Stimulated activated CD4-positive, alpha-beta T cell treated with anti-CD3 and anti-CD28 coated beads, Interleukin-15, amount 100 ng/mL, for 48 hours (primary cell): ENCODE results near the gene SSX2B.
"Not testable (repeated sequence)": the region's sequence is repeated elsewhere in the genome, so short reads cannot be mapped to it uniquely, and the experiment has no call there.

Source experiments
- DNase-seq, 2 donors: peaks; one replicate each; pipeline ENCODE4 v3.0.0-alpha.2; 2020; ENCODE audit warnings: low read depth in 2 of 2

SSX2B gene, protein sequence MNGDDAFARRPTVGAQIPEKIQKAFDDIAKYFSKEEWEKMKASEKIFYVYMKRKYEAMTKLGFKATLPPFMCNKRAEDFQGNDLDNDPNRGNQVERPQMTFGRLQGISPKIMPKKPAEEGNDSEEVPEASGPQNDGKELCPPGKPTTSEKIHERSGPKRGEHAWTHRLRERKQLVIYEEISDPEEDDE

DNA sequence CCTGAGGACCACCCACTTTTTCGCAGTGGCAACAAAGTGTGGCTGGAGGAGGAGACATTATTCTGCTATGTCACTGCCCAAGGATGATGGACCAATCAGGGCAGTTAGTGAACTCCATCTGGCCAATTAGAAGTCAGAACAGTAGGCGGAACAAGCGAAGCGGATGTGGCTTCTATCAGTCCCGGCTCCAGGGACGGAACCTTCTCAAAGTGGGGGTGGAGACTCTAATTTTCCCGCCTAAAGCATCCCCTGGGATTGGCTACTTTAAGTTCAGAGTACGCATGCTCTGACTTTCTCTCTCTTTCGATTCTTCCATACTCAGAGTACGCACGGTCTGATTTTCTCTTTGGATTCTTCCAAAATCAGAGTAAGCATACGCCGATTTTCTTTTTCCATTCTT, at the start of gene SSX2B:
Gene SSX2B, plus strand, starts transcription at position 301 of the 400 bp plus-strand sequence. CDS start 1,429 bp downstream, outside the sequence.
- not testable (repeated sequence) for DNase-seq

DNA sequence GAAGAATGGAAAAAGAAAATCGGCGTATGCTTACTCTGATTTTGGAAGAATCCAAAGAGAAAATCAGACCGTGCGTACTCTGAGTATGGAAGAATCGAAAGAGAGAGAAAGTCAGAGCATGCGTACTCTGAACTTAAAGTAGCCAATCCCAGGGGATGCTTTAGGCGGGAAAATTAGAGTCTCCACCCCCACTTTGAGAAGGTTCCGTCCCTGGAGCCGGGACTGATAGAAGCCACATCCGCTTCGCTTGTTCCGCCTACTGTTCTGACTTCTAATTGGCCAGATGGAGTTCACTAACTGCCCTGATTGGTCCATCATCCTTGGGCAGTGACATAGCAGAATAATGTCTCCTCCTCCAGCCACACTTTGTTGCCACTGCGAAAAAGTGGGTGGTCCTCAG, 44.0 kb upstream of the SSX2B start, which contains the start of gene SSX2:
Gene SSX2, minus strand, starts transcription at position 101 of the 400 bp plus-strand sequence. CDS start 1,429 bp downstream, outside the sequence.
- DNase-seq, result not testable (repeated sequence)

DNA sequence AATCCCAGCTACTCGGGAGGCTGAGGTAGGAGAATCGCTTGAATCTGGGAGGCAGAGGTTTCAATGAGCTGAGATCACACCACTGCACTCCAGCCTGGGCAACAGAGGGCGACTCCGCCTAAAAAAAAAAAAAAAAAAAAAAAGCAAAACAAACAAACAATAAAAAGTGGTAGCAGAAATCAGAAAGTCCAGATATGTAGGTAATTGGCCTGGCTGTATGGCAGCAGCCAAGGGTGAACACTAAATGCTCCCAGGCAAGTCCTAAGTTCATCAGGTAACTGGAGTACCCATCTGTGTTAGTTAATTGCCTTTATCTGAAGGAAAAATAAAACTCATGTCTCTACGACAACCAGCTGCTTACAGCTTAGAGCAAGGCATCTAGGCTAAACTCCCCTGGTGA, 14.9 kb downstream of the SSX2B start:
- DNase-seq, result not testable (repeated sequence)

DNA sequence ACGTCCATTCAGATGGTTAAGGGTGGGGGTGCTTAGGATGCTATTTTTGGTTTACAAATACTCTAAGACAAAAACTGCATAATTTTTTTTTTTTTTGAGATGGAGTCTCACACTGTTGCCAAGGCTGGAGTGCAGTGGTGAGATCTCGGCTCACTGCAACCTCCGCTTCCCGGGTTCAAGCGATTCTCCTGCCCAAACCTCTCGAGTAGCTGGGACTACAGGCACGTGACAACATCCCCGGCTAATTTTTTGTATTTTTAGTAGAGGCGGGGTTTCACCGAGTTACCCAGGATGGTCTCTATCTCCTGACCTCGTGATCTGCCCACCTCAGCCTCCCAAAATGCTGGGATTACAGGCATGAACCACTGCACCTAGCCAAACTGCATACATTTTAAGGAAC, 22.5 kb downstream of the SSX2B start:
- not testable (repeated sequence) for DNase-seq

DNA sequence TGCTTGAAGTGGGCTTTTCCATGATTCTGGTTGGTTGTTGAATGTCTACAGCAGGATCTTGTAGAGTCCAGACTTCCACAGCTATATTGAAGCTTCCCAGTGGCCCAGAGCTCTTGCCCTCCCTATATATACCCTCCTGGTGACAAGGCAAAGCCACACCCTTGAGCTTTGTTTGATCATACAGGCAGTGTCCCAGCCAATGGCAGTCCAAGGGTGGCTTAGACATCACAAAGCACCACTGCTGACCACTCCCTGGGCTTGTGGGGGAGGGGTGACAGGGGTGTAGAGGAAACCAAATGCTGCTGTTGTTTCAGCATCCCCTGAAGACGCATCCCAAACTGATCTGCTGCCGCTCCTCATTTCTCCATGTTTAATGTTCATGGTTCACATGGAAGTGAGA, 46.3 kb downstream of the SSX2B start, which contains the start of gene SPANXN5:
Gene SPANXN5, minus strand, starts transcription at position 101 of the 400 bp plus-strand sequence. Its CDS starts 79 bp downstream, at position 22.
- DNase-seq, result not testable (repeated sequence)

DNA sequence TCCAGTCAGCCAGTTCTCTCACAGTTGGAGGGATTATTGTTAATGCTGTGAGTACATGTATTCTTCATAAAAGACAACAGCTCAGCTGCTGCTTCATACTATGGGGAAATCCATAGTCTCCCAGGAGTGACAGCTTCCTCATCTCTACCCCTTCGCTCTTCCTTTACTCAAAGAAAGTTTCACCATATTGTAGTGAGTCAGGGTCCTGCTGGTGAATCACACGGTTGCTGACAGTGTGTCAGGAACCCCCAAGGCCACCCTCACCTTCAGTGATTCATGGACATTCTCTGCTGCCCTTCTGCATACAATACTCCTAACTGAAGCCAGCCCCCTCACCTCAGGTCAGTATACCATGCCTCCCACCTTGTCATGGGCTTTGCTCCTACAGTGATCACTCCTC, 53.8 kb downstream of the SSX2B start:
- DNase-seq, result not testable (repeated sequence)
